Cerebellar nuclear complex (tissue), 1 donor: ENCODE results near the gene BRINP1.

Source experiments
- DNase-seq, 2 experiments: peaks; one replicate each; lab custom pipeline; 2025; lab: John Stamatoyannopoulos, UW

The BRINP1 gene

GRCh38 chr9:119282476-119283077 is 86.7 kb downstream of the BRINP1 start:
- no peak for DNase-seq

GRCh38 chr9:119280740-119281485 is 88.3 kb downstream of the BRINP1 start:
- DNase-seq, result no peak

DNA sequence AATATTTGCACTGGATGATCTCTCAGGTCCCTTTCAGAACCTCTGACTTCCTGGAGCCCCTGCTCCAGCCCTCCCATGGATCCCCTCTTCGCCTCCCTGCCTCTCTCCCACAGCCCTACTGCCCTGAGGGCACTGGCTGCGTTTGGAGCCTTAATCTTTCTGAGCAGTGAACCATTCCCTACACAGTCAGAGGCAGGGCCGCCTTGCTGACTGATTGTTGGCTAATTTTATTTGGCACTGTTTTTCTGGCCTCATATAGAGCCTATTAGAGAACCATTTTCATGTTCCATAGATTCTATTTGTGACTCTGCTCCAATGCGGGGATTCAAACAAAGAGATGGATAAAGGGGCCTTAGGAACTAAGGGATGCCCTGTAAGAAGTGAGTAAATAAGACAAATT is 91.1 kb downstream of the BRINP1 start:
- no peak for DNase-seq

- DNase-seq, result no peak
Observed at GRCh38 chr9:119273984-119274665, 95.1 kb downstream of the BRINP1 start.

DNA sequence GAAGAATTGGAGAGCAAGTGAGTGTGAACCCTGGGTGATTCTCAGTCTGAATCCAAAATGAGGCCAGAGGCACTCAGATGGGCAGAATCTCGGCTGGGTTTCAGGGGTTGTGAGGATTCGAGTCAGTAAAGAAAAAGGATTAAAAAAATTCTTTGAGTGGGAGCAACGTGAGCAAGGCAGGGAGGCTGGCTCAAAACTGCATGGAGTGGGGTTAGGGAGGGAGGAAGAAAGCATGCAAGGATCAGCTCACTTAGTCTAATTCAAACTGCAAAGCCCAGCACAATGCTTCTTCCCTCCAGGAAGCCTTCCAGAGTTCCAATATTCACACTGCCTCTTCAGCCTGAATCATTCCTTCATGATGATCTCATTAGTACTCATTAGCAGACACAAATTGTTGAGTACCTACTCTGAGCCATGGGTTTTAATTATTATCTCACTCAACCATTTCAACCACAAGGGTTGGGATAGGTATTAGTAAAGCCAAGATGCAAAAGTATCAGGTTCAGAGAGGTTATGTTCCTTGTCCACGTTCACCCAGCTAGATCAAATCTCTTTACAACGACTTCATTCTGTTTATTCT is 95.8 kb downstream of the BRINP1 start:
- DNase-seq, result no peak

- DNase-seq, result no peak
Observed at GRCh38 chr9:119272500-119273211, 96.6 kb downstream of the BRINP1 start.

DNA sequence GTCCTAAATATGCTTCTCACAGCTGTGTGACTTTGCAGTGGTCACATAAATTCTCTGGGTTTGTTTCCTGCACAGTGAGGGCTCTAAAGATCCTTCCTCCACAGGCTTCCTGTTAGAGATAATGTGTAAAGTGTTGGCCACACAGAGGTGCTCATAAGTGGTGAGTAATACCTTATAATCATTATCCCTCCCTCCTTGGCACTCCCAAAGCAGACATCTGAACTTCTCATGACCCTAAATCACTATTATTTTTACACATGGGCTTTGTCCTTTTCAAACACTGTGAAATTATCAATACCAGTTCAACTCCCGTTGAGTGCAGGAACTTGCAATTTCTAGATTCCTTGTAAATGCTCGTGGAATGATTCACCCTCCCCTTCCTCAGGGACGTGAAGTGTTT is 100.2 kb downstream of the BRINP1 start:
- DNase-seq, result no peak

DNA sequence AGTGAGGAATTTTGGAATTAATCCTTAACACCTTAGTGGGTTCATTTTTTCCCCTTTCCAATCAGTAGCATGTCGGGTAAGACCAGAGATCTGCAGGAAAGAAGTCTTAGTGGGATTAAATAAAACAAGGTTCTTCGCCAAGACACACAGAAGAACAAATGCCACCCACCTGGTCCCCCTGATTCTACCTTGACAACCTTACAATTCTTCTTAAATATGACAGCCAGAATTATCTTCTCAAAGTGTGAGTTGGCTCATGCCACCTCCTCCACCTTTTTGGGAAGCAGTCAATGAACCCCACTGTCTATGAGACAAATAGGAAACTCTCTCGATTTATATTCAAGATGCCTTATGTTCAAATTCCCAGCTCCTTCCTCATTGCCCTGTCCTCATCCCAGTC is 105.1 kb downstream of the BRINP1 start:
- no peak for DNase-seq

- no peak for DNase-seq
Observed at GRCh38 chr9:119257592-119257991, 111.6 kb downstream of the BRINP1 start.

- DNase-seq, result no peak
Observed at GRCh38 chr9:119255116-119255515, 114.1 kb downstream of the BRINP1 start.

DNA sequence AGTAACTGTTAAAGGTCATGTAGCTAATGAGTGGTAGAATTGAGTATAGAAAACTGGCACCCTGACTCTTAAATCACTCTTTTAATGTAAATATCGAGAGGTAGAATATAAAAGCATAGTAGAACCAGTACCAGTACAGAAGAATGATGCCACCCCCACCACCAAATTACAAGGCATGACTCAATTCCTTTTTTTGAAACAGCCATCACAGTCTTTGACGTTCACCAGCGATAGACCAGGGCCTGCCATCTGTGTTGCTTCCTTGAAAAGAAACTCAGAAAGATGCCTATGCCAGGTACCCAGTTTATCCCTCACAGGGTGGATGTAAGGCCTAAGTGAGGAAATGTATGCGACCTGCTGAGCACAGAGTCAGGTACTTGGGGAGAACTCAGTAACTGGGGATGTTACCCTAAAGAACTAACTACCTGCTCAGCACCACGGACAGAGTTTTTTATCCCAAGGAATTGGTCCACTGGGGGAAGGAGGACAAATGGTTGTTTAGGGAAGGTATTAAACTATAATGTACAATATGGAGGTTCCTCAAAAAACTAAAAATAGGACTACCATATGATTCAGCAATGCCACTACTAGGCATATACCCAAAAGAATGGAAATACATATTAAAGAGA is 116.5 kb downstream of the BRINP1 start:
- DNase-seq, result no peak

- DNase-seq, result no peak
Observed at GRCh38 chr9:119251936-119252335, 117.3 kb downstream of the BRINP1 start.

DNA sequence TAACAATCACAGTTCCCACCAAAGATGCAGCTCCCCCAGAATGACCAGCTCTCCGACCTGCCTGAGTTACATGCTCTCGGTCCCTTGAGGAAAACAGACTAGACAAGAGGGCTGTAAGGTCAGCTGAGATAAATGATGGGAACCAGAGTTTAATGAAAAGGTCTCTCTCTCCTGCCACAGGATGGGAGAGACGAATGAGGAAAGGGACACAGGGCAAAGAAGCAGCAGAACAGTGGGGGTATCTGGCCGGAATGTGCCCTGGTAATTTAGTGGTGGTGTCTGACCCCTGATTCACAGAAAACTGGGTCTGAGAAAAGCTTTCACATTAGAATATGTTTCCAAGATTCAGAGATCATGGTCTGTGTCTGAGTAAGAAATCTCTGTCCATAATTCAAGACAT is 118.5 kb downstream of the BRINP1 start:
- DNase-seq, result no peak

DNA sequence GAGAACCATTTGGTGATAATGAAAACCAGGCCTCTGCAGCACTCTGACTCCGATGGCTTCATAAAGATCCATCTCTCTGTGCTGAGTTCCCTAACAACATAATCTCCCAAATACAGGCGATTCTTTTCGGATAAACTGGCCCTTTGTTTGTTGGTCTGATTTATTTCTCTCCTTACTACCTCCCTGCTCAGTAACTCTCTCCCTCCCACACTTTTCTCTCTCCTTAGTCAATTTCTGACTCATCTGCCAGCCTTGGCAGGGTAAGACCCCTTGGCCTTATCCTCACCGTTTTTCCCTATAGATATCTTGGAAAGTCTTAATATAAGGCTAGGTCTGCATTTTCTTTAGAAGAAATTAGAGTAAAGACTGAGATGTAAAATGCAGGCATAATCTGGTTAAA is 128.7 kb downstream of the BRINP1 start:
- DNase-seq, result no peak

DNA sequence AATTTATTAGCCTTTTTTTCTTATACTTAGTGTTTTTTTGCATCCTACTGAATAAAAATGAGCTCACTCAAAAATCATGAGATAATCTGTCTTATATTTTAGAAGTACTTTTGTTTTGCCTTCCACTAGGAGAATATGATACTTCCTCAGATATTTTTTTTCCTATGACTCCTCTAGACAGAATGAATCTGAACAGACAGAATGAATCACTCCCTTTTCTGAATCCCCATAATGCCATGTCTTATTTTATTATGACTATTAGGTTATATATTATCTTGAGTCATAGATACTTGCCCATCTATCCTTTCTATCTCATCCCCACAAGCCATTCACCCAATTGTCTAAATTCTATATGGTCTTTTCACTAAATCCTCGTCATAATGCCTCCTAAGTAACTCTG is 134.6 kb downstream of the BRINP1 start:
- DNase-seq, result no peak

- DNase-seq, result no peak
Observed at GRCh38 chr9:119227422-119227821, 141.8 kb downstream of the BRINP1 start.

- DNase-seq, result no peak
Observed at GRCh38 chr9:119224431-119224830, 144.8 kb downstream of the BRINP1 start.

- DNase-seq, result no peak
Observed at GRCh38 chr9:119221276-119221675, 148.0 kb downstream of the BRINP1 start.

DNA sequence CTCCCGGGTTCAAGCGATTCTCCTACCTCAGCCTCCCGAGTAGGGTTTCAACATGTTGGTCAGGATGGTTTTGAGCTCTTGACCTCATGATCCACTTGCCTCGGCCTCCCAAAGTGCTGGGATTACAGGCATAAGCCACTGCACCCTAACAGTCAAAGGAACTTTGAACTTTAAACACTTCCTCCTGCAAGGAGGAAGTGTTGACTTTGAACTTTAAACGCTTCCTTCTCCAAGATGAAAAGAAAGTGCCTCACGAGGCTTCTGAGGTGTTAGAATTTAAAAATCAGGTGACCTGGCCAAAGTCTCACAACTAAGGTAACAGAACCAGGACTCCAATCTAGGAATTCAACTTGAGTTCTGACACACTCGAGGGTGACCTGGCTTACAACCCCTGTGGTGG is 150.9 kb downstream of the BRINP1 start:
- no peak for DNase-seq

DNA sequence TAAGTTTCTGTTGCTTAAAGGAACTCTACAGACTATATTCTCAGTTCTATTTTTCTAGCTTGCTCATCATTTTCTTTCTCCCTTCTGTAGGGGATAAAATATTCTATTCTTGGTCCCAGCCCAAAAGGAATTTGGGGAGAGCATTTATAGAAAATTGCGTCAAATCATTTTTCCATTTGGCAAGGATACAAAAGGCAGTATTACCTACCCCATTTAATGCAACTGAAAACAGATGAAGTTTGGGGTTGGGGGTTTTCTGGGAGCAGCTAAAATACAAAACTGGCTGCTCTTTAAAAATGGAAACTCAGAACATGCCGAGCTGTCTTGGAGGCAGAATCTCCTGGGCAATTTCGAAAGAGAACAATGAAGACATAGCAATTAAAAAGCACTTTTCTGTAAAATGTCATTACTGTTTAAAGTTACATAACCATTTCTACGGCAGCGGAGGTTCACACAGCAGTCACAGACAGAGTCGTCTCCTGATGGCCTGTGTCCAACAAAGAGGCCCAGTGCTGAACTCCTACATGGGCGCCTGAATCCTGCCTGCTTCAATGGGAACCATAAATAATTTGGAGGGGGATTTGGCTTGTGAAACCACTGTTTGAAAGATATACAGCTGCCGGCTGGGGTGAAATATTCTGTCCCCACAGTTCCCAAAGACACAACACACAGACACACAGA is 152.4 kb downstream of the BRINP1 start:
- DNase-seq, result peak in 1 of 2 experiments; percentile 10

GRCh38 chr9:119215651-119216050 is 153.6 kb downstream of the BRINP1 start:
- DNase-seq, result peak in 1 of 2 experiments; percentile 14
